GM12875 (cell line): Measurements from ENCODE around the gene FUT9.

Experiments used
- H3K4me3 ChIP-seq: one replicate; pipeline ENCODE4 v1.5.1; 2011; ENCODE audit warnings: low read depth, low read length, control low read depth
- TF ChIP-seq, protein P1 (sequence below): IDR thresholded peaks from 2 replicates; pipeline ENCODE4 v1.5.1; 2011; ENCODE audit warnings: low read depth, mild to moderate bottlenecking, control low read depth, inconsistent platforms, low read length, moderate library complexity, borderline replicate concordance; ENCODE audit not compliant: insufficient read depth

FUT9 gene

DNA sequence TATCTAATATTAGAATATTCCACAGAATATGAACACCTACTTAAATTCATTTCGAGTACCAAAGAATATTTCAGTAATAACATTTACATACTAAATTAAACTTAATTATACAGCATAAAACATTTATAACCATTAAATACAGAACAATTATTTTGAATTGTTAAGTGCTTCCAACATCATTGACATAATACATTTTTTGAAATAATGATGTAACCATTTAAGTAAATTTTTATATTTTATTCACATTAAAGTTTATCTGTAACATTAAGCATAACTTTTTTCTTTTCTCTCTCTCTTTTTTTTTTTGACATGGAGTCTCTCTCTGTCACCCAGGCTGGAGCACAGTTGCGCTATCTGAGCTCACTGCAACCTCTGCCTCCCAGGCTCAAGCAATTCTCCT lies 44.5 kb downstream of the FUT9 start:
- H3K4me3 ChIP-seq = no peak overlapping the region
- TF ChIP-seq, protein P1, sequence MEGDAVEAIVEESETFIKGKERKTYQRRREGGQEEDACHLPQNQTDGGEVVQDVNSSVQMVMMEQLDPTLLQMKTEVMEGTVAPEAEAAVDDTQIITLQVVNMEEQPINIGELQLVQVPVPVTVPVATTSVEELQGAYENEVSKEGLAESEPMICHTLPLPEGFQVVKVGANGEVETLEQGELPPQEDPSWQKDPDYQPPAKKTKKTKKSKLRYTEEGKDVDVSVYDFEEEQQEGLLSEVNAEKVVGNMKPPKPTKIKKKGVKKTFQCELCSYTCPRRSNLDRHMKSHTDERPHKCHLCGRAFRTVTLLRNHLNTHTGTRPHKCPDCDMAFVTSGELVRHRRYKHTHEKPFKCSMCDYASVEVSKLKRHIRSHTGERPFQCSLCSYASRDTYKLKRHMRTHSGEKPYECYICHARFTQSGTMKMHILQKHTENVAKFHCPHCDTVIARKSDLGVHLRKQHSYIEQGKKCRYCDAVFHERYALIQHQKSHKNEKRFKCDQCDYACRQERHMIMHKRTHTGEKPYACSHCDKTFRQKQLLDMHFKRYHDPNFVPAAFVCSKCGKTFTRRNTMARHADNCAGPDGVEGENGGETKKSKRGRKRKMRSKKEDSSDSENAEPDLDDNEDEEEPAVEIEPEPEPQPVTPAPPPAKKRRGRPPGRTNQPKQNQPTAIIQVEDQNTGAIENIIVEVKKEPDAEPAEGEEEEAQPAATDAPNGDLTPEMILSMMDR = no peak

DNA sequence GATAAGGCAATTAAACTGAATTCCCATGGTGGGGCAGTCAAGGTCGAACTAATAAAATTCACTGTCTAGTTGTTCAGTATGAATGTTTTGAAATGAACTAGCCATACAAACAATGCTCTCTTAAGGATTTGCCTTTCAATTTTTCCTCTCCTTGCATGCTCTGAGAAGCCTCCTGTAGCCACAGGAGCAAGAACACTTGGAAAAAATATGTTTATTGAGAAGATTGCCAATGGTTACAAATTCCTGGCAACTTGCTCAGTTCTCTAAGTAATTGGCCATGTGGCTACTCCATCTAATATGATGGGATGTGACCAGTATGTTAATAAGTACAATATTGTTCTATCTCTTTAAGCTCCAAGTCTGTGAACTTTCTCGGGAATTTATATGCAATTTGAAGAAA lies 49.4 kb downstream of the FUT9 start:
- no peak overlapping the region for H3K4me3 ChIP-seq
- TF ChIP-seq, protein P1 = no peak

DNA sequence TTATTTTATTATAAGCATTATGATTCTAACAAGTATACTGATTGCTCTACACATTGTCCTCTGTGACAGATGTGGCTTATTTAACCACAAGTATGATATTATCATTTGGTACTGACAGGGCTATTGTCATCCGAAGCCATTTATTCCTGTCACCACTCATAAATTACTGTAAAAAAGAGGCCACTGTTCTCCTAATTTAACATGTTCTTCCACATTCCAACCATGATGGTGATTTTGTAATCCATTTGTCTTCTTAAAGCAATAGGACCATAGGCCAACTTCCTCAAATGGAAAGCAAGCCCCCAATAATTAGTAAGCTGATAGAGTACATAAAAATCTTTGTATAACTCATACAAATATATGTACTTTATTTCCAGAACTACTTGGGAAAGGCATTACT lies 50.6 kb downstream of the FUT9 start:
- TF ChIP-seq, protein P1 = no peak
- no peak overlapping the region for H3K4me3 ChIP-seq

DNA sequence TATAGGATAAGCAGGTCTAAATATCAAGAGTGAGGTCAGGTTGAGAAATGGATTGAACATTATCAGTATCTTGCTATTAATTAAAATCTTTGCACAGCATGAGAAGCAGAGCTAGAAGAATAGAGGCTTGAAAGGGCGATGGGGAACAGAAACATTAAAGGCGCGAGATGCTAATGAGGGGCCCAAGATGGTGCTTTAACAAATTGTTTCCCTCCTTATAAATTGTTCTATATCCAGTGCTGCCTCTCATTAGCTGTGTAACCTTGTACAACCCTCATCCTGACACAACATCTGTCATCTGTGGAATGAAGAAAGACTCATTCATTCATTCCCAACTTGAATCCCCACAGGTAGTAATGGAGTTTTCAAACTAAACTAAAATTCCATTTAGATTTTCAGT lies 57.8 kb downstream of the FUT9 start:
- TF ChIP-seq, protein P1 = no peak
- H3K4me3 ChIP-seq = no peak overlapping the region

DNA sequence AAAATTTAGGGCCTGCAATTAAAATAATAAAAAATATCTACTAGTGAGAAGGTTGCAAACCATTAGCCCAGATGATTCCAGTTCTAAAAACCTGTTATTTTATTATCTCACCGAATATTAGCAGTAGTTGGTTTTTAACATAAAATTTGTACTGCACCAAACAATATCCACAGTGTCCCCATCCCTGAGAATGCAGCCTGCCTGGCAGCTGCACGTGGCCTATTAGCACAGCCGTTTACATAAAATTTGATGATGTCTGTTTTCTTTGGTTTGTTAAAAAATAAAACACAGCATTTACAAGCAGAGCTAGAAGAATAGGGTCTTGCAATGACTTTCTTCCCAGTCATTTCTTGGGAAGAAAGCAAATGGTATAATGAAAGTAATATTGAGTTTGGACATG lies 58.2 kb downstream of the FUT9 start:
- TF ChIP-seq, protein P1 = no peak
- H3K4me3 ChIP-seq = no peak overlapping the region

DNA sequence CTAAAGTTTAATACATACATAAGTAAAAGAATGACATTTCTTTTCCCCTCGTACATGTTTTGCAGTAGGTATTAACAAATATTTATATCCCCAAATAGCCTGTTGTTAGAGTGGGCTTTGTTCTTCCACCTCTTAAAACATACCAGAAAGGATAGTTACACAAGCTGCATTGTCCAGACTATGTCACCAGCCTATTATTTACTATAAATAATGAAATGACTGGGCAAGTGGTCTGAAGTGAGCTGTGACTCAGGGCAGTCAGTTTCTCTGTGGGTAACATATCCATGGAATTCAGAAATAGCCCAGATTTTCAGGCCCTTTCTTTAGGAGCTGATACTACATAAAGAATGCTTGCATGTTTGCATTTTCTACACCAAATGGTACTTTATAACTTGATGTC lies 60.1 kb downstream of the FUT9 start:
- H3K4me3 ChIP-seq = no peak overlapping the region
- TF ChIP-seq, protein P1 = no peak

DNA sequence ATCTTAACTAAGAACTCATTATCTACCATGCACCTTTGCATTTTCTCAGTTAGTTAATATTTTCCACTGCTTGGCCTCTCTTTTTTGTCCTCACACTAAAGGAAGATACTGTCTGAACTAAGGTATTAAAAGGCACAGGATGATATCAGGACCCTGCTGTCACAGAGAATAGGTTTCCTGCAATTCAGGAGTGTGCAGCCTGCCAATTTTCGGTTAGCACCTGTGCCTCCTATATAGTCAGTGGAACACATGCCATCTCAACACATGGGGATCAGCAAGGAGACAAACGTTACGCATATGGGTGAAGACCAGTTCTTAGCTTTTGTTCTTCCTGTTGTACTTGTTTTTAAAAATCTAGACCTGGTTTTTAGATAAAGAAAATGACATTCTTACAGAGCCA lies 71.0 kb downstream of the FUT9 start:
- H3K4me3 ChIP-seq = no peak overlapping the region
- TF ChIP-seq, protein P1 = no peak
